GM13977 (cell line): ENCODE measurements around the gene IDS.
"Not testable (repeated sequence)": the region's sequence is repeated elsewhere in the genome, so short reads cannot be mapped to it uniquely, and the experiment has no call there.

Experiments
- DNase-seq: peaks from one replicate; pipeline ENCODE4 v3.0.0; 2012; ENCODE audit warnings: low spot score
- CTCF ChIP-seq: IDR thresholded peaks from 2 replicates; pipeline ENCODE4 v1.5.1; 2012; ENCODE audit warnings: mild to moderate bottlenecking, control low read depth; ENCODE audit not compliant: insufficient read depth; ENCODE audit errors: extremely low read depth, missing control alignments
- in situ Hi-C: fragments of 300-500 bp; cut with MboI; formaldehyde crosslinking; loops from one replicate; pipeline ENCODE4 v1.12.0; 2022; ENCODE audit warnings: low sequenced_read_pairs, low pct_unique_long_range_greater_than_20kb, mixed read lengths, inconsistent platforms; ENCODE audit not compliant: unreplicated experiment

Gene IDS

GRCh38 chrX:149528381-149528780 lies 23.3 kb upstream of the IDS start:
- no peak for TF ChIP-seq CTCF
- in situ Hi-C loops, result no loop called here
- no peak for DNase-seq

DNA sequence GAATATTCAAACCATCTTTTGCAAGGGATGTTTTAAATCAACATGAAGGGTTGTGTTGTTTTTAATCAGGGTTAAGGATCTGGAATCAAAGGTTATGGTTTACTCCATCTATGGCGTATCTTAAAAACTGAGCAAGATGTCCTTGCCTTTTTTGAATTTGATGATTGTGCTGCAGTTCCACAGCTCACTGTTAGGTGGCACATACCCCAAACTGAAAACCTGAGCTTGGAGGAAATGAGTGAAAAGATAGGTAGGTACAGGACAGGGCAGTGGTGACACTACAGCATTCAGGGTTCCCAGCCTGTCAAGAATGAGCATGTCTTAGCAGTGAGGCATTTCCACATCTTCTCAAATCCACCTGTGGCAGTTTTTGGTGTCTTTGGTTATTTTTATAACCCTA lies 22.6 kb upstream of the IDS start:
- no peak for DNase-seq
- in situ Hi-C loops, result no loop called here
- TF ChIP-seq CTCF, result peak; percentile 56

DNA sequence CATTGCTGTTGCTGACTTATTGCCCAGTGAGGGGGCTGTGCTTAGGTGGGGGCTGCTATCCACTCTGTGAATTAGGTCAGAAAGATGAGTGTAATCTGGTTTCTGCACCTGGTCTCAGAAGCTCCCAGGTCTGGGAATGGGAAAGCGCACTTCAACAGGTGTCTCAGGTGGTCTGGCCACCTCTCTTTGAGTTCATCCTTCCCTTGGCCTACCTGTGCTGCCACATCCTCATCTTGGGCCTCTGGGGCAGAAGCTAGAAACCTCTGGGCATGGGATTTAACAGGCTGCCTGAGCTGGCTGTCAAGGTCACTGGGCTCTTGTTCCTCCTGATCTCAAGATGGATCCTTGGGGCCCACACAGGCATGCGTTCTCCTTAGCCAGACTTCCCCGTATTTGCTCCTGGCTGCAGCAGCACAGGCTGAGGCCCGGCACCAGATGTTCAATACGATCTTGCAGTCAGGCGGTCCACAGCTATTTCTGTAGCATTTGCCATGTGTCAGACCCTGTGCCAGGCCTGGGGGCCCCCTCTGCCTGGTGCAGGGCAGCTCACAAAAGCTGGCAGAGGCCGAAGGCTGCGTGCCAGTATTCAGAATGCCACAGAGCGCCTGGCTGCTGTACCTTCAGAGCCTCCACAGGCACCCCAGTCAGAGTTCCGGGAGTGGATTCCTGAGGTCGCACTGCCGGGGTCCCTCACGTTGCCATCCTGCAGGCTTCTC lies 21.4 kb upstream of the IDS start:
- in situ Hi-C loops, DNase-seq: not testable (repeated sequence)

DNA sequence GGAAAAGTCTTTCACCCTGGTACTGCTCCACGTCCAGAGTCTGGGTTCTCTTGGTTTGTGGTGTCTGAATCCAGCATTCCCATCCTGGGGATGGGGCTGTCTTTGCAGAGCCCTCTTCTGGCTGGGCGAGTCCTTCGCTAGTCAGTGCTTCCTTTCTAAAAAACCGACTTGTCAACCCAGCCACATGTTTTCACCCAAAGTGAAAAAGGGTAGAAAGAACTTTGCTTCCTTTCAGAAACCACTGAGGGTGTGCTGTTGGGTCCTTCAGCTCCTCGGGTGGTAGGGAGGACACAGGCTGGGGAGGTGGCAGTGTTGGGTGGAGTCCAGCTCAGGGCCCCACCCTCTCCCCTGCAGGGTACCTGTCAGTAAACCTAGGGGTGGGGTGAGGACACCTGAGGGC lies 20.8 kb upstream of the IDS start:
- DNase-seq, in situ Hi-C loops: not testable (repeated sequence)

DNA sequence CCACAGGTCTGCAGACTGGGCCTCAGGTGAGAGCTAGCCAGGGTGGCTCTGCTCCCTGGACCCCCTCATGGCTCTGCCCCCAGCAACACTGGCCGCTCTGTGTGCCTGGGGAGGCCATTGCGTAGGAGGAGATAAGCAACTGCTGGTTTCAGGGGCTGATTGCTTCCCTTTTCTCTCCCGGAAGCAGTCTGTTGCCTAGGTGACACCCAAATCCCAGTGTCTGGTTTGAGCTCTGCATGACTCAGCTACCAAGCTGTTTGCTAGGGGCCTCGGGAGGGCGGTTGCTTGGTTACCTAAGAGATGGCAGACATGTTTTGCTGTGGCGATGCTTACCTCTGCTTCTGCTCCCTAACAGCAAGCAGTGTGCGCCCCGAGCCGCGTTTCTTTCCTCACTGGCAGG lies 20.3 kb upstream of the IDS start:
- DNase-seq, in situ Hi-C loops: not testable (repeated sequence)

- no peak for TF ChIP-seq CTCF
- DNase-seq, result no peak
- in situ Hi-C loops, result no loop called here
Observed at GRCh38 chrX:149522916-149523315, 17.8 kb upstream of the IDS start.

DNA sequence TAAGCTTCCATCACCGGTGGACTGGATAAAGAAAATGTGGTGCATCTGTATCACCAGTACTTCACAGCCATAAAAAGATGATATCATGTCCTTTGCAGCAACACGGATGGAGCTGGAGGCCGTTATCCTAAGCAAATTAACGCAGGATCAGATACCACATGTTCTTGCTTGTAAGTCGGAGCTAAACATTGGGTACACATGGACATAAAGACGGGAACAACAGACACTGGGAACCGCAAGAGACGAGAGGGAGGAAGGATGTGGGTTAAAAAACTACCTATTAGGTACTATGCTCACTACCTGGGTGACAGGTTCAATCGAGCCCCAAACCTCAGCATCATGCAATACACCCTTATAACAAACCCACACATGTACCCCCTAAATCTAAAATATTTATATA lies 16.3 kb upstream of the IDS start:
- in situ Hi-C loops, result no loop called here

DNA sequence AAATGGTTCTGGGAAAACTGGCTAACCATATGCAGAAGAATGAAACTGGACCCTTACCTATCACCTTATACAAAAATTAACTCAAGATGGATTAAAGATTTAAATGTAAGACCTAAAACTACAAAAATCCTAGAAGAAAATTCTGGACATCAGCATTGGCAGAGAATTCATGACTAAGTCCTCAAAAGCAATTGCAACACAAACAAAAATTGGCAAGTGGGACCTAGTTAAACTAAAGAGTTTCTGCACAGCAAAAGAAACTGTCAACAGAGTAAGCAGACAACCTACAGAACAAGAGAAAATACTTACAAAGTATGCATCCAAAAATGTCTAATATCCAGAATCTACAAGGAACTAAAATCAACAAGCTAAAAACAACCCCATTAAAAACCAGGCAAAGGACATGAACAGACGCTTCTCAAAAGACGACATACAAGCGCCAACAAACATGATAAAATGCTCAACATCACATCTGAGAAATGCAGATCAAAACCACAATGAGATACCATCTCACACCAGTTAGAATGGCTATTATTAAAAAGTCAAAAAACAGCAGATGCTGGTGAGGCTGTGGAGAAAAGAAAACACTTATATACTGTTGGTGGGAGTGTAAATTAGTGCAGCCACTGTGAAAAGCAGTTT lies 15.7 kb upstream of the IDS start:
- in situ Hi-C loops, DNase-seq: not testable (repeated sequence)

More for the DNA sequence above, 16.3 kb upstream of the IDS start:
- TF ChIP-seq CTCF, result no peak
- no peak for DNase-seq

DNA sequence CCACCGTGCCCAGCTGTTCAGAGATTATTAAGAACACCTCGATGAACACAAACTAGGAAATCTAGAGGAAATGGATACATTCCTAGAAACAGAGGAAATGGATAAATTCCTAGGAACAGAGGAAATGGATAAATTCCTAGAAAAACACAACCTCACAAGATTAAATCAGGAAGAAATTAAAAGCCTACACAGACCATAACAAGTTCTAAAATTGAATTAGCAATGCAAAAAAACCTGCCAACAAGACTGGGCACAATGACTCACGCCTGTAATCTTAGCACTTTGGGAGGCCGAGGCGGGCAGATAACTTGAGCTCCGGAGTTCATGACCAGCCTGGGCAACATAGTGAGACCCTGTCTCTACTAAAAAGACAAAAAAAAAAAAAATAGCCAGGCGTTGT lies 13.1 kb upstream of the IDS start:
- TF ChIP-seq CTCF, result no peak
- in situ Hi-C loops, result no loop called here

More for the DNA sequence above, 13.1 kb upstream of the IDS start:
- no peak for DNase-seq
